HFFc6 (cell line): Measurements from ENCODE around the gene BGN. TPM values are rescaled to one million over a fixed set of nuclear protein-coding genes. Genes with fewer than 3 reads are reported as not detected.

ENCODE experiments used
- DNase-seq: peaks from one replicate; pipeline ENCODE4 v3.0.0-alpha.2; 2018
- H3K27ac Mint-ChIP-seq: 2 replicates; pipeline ENCODE4 v1.8.0; 2020; ENCODE audit warnings: mild to moderate bottlenecking, mixed read lengths
- H3K27me3 Mint-ChIP-seq: 2 replicates; pipeline ENCODE4 v1.8.0; 2021; ENCODE audit warnings: mild to moderate bottlenecking, moderate library complexity, mixed read lengths; ENCODE audit not compliant: insufficient read depth
- H3K36me3 Mint-ChIP-seq: 2 replicates; pipeline ENCODE4 v1.8.0; 2021; ENCODE audit warnings: low read depth, mixed read lengths
- H3K4me1 Mint-ChIP-seq: 2 replicates; pipeline ENCODE4 v1.8.0; 2020; ENCODE audit warnings: low read depth, mixed read lengths
- H3K4me3 Mint-ChIP-seq: 2 replicates; pipeline ENCODE4 v1.8.0; 2020; ENCODE audit warnings: mild to moderate bottlenecking, moderate library complexity, mixed read lengths
- H3K9me3 Mint-ChIP-seq: 2 replicates; pipeline ENCODE4 v1.8.0; 2020; ENCODE audit warnings: mild to moderate bottlenecking, mixed read lengths
- total RNA-seq, 6 experiments: library from RNA; stranded (reverse); fragmentation: NEBNext Ultra II Directional; extraction: Animal tissue kit (Norgen Biotek cat#: 25700); gene quantifications; 2 replicates in 1 of 6; 3 replicates in 5 of 6; pipeline ENCODE4 v1.2.3, GENCODE V29; 2021
- TF ChIP-seq, protein P1 (sequence below): fragments of 200-600 bp; sonication (generic); IDR thresholded peaks from 2 replicates; pipeline ENCODE4 v1.5.0; 2021; ENCODE audit warnings: antibody characterized with exemption, mild to moderate bottlenecking

Gene BGN
- total RNA-seq, 6 experiments from 2014 or later, result 324 to 382 (median 367) TPM

DNA sequence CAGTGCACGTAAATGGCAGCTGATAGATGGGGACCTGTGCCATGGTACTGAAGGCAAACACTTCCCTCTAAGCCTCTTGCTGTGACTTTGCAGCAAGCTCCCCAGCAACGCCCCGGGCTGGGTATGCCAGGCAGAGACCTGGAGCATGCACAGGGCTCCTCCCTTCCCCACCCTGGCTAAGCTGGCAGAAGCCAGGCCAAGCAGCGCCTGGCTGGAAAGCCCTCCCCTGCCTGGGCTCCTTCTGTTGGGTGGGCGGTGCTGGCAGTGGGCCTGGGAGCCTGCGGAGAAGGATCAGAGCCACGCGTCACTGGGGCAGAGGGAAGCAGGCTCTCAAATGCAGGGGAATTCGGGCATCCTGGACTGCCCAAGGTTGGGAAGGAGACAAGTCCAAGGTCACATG, 26.3 kb downstream of the BGN start:
- no peaks in the 10 kb centered on the region for H3K9me3 Mint-ChIP-seq
- H3K27ac Mint-ChIP-seq, result no peak overlapping the region
- TF ChIP-seq, protein P1, sequence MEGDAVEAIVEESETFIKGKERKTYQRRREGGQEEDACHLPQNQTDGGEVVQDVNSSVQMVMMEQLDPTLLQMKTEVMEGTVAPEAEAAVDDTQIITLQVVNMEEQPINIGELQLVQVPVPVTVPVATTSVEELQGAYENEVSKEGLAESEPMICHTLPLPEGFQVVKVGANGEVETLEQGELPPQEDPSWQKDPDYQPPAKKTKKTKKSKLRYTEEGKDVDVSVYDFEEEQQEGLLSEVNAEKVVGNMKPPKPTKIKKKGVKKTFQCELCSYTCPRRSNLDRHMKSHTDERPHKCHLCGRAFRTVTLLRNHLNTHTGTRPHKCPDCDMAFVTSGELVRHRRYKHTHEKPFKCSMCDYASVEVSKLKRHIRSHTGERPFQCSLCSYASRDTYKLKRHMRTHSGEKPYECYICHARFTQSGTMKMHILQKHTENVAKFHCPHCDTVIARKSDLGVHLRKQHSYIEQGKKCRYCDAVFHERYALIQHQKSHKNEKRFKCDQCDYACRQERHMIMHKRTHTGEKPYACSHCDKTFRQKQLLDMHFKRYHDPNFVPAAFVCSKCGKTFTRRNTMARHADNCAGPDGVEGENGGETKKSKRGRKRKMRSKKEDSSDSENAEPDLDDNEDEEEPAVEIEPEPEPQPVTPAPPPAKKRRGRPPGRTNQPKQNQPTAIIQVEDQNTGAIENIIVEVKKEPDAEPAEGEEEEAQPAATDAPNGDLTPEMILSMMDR, result no peak
- H3K36me3 Mint-ChIP-seq, result no peaks in the 10 kb centered on the region
- H3K4me3 Mint-ChIP-seq, result no peak overlapping the region
- peaks cover 6% of the 10 kb centered on the region for H3K4me1 Mint-ChIP-seq
- no peak for DNase-seq
- peaks cover 16% of the 10 kb centered on the region for H3K27me3 Mint-ChIP-seq

DNA sequence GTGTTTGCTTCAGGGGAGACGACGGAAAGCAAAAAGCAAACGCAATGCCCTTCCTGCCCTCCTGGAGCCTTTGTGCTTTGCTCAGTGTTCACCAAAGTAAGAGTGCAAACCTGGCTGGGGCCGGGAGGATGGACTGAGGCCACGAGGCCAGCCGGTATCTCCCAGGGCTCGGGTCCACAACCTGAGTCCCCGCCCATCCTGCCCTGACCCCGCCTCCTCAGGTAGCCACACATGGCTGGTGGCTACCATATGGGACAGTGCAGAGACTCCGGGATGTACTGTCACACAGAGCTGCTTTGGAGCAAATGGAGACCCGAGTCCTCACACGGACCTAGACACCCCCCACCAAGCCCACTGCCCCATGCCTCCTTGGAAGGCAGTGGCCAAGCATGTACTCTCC, 27.5 kb downstream of the BGN start:
- Mint-ChIP-seq H3K27me3 (peaks cover 11% of the 10 kb centered on the region), H3K9me3 (no peaks in the 10 kb centered on the region), H3K36me3 (no peaks in the 10 kb centered on the region), H3K4me1 (peaks cover 6% of the 10 kb centered on the region), H3K4me3 (no peak overlapping the region), H3K27ac (no peak overlapping the region)
- TF ChIP-seq, protein P1, result no peak
- no peak for DNase-seq

DNA sequence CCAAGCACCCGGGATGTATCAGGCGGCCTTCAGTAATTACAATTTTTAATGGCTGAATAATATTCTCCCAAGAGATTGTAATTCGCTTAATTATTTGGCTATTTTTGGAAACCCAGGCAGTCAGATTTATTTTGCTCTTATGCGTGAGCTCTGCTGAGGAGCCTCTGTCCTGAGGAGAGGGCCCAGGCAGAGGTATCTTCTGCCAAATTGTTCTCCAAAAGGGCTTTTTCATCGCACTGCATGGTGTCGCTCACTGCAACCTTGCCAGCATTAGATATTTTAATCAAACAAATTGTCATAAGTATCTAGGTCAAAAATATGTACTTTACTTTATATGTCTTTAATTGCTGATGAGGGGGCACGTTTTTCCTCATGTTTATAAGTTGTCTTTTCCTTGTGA, 28.5 kb downstream of the BGN start:
- no peak overlapping the region for H3K27ac Mint-ChIP-seq
- no peaks in the 10 kb centered on the region for H3K9me3 Mint-ChIP-seq
- no peak for DNase-seq
- TF ChIP-seq, protein P1, result no peak
- H3K27me3 Mint-ChIP-seq, result peaks cover 9% of the 10 kb centered on the region
- H3K36me3 Mint-ChIP-seq, result no peaks in the 10 kb centered on the region
- no peak overlapping the region for H3K4me3 Mint-ChIP-seq
- H3K4me1 Mint-ChIP-seq, result peaks cover 6% of the 10 kb centered on the region

DNA sequence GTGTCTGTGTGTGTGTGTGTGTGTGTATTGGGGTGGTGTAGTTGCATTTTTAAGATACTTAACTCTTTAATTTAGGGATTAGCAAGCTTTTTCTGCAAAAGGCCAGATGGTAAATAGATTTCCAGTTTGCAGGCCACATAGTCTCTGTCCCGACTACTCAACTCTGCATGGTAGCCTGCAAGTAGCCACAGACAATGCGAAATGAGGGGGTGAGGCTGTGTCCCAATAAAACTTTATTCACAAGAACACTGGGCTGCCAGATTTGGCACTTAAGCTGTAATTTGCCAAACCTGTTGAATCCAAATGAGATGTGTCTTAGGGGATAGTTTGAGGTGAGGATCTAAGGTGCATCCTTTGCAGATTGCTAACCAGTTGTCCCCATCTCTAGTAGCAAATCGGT, 29.5 kb downstream of the BGN start:
- peaks cover 12% of the 10 kb centered on the region for H3K27me3 Mint-ChIP-seq
- TF ChIP-seq, protein P1, result no peak
- H3K36me3 Mint-ChIP-seq, result no peaks in the 10 kb centered on the region
- no peak overlapping the region for H3K4me3 Mint-ChIP-seq
- H3K9me3 Mint-ChIP-seq, result no peaks in the 10 kb centered on the region
- H3K4me1 Mint-ChIP-seq, result peaks cover 6% of the 10 kb centered on the region
- DNase-seq, result no peak
- no peak overlapping the region for H3K27ac Mint-ChIP-seq

DNA sequence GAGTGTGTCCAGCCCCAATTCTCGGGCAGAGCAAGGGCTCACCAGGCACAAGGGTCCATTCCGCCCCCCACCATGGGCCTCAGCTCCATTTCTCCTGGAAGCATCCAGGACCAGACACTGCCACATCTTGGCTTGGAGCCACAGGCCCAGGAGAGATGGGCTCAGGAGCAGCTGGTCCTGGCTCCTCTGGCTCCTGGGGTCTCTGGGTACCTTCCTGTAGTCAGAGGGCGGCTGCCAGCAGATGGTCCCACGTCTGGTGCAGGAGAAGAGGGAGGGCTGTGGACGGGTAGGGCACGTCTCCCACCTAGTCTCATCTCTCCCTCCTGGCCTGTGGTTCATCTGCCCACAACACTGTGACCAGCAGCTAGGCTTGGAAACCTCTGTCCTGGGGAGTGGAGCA, 30.7 kb downstream of the BGN start:
- Mint-ChIP-seq H3K4me3 (no peak overlapping the region), H3K27ac (no peak overlapping the region), H3K9me3 (no peaks in the 10 kb centered on the region), H3K36me3 (no peaks in the 10 kb centered on the region), H3K27me3 (peaks cover 15% of the 10 kb centered on the region), H3K4me1 (peaks cover 1% of the 10 kb centered on the region)
- DNase-seq, result no peak
- TF ChIP-seq, protein P1, result no peak

DNA sequence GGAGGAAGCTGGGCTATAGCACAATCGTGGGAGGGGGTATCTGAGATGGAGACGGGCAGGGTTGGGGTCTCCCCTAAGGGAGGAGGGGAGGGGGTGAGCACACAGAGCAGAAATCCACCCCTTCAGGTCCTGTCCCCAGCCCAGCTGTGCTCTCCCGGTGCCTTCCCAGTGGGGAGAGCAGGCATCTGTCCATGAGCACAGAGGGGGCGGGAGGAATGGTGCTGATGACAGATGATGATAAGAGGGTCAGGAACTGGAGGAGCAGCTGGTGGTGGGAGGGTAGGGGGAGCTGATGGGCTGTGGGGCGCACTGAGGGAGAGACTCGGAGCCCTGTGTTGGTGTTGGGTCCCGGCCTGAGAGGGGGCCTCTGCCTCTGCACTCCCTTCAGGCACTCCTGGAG, 31.3 kb downstream of the BGN start:
- Mint-ChIP-seq H3K9me3 (no peaks in the 10 kb centered on the region), H3K4me1 (no peaks in the 10 kb centered on the region), H3K27me3 (peaks cover 17% of the 10 kb centered on the region), H3K36me3 (no peaks in the 10 kb centered on the region), H3K4me3 (no peak overlapping the region), H3K27ac (no peak overlapping the region)
- TF ChIP-seq, protein P1, result no peak
- DNase-seq, result no peak
